Uterus (tissue), 2 donors: Measurements from ENCODE around the gene ZNF587B.

Experiments
- CTCF ChIP-seq, 4 experiments: fragments of 200-600 bp in 2 of 4; fragments of 450-650 bp in 2 of 4; sonication (generic) in 2 of 4; IDR thresholded peaks; one replicate each; pipeline ENCODE4 v1.5.1; 2016 to 2019; ENCODE audit warnings: antibody characterized with exemption in 4 of 4, mild to moderate bottlenecking in 2 of 4, moderate library complexity in 1 of 4
- POLR2A ChIP-seq, 2 donors: fragments of 450-650 bp; IDR thresholded peaks; one replicate each; pipeline ENCODE4 v1.6.1; 2016; ENCODE audit warnings: antibody characterized with exemption in 2 of 2, mild to moderate bottlenecking in 1 of 2, moderate library complexity in 1 of 2

GRCh38 chr19:57814505-57815246 is 15.4 kb upstream of the ZNF587B start, which contains the start of gene ZNF552:
- TF ChIP-seq CTCF (IDR thresholded peaks at IDR 0.05), result no peak
- peak; percentile 61 to 69 for TF ChIP-seq POLR2A (IDR thresholded peaks at IDR 0.05)
